Measurements from ENCODE around the gene HMGXB4. TPM values are rescaled to one million over a fixed set of nuclear protein-coding genes. Genes with fewer than 3 reads are reported as not detected.

Gene HMGXB4
- total and polyA plus RNA-seq, 7 experiments from 2014 or later = 12.2 to 39.1 (median 24.1) TPM

- no peaks in the 10 kb centered on the region for H3K9me3 ChIP-seq (ENCODE audit: control insufficient read depth in 2 of 3, low read length in 3 of 3)
- Mint-ChIP-seq H3K4me1 (peaks cover 7 to 17% (median 12%) of the 10 kb centered on the region in 7 donors), H3K36me3 (peaks cover 3 to 38% (median 4%) of the 10 kb centered on the region in 5 donors), H3K9me3 (no peaks in the 10 kb centered on the region), H3K27ac (no peak overlapping the region), H3K4me3 (no peak overlapping the region), H3K27me3 (no peaks in the 10 kb centered on the region)
- no peaks in the 10 kb centered on the region for H3K27me3 ChIP-seq (ENCODE audit: control insufficient read depth in 2 of 2, insufficient read depth in 2 of 2, low read length in 2 of 2)
- no peak for ATAC-seq
- no peaks in the 10 kb centered on the region for H3K4me1 ChIP-seq (ENCODE audit: control insufficient read depth in 2 of 2, insufficient read depth in 2 of 2, low read length in 2 of 2)
- peaks cover 0 to 81% (median 17%) of the 10 kb centered on the region in 3 experiments for H3K36me3 ChIP-seq (ENCODE audit: control insufficient read depth in 2 of 3, insufficient read depth in 3 of 3, low read length in 3 of 3)
- intact Hi-C loops (cut with micrococcal nuclease) = no loop called here
- no peak overlapping the region for H3K27ac ChIP-seq (ENCODE audit: low read depth, low read length)
- ChIA-PET CTCF (no interaction called here), POLR2A (interaction anchor here (0.6 to 0.7 kb wide), 2 partner anchors 18 to 79 kb away, joined by 3 to 5 read pairs; no protein-coding TSS in a partner anchor)
- no peak for DNase-seq
- no peak overlapping the region for H3K4me3 ChIP-seq (ENCODE audit: low read length)
Measured at GRCh38 chr22:35319244-35319985, 62.1 kb downstream of the HMGXB4 start.

GRCh38 chr22:35322126-35322525 lies 64.8 kb downstream of the HMGXB4 start:
- H3K27me3 Mint-ChIP-seq = no peaks in the 10 kb centered on the region

GRCh38 chr22:35322893-35323292 lies 65.6 kb downstream of the HMGXB4 start:
- POLR2A ChIA-PET = no interaction called here
- H3K9me3 ChIP-seq (ENCODE audit: control insufficient read depth in 2 of 3, low read length in 3 of 3) = no peaks in the 10 kb centered on the region
- no peaks in the 10 kb centered on the region for H3K27me3 Mint-ChIP-seq
- CTCF ChIA-PET = interaction anchor here (1.0 kb wide), 1 partner anchor 14 kb away, joined by 3 read pairs; no protein-coding TSS in a partner anchor
- ATAC-seq (no peak), DNase-seq (no peak)
- no peak overlapping the region for H3K4me3 ChIP-seq (ENCODE audit: low read length)
- H3K4me1 Mint-ChIP-seq = peaks cover 0 to 7% (median 0%) of the 10 kb centered on the region in 7 donors
- no peaks in the 10 kb centered on the region for H3K9me3 Mint-ChIP-seq
- H3K36me3 Mint-ChIP-seq = peaks cover 8 to 65% (median 14%) of the 10 kb centered on the region in 5 donors
- no peaks in the 10 kb centered on the region for H3K4me1 ChIP-seq (ENCODE audit: control insufficient read depth in 2 of 2, insufficient read depth in 2 of 2, low read length in 2 of 2)
- H3K27me3 ChIP-seq (ENCODE audit: control insufficient read depth in 2 of 2, insufficient read depth in 2 of 2, low read length in 2 of 2) = no peaks in the 10 kb centered on the region
- no peak overlapping the region for H3K27ac Mint-ChIP-seq
- H3K36me3 ChIP-seq (ENCODE audit: control insufficient read depth in 2 of 3, insufficient read depth in 3 of 3, low read length in 3 of 3) = peaks cover 13 to 95% (median 21%) of the 10 kb centered on the region in 3 experiments
- H3K4me3 Mint-ChIP-seq = no peak overlapping the region
- intact Hi-C loops (cut with micrococcal nuclease) = no loop called here
- no peak overlapping the region for H3K27ac ChIP-seq (ENCODE audit: low read depth, low read length)

More at GRCh38 chr22:35322126-35322525, 64.8 kb downstream of the HMGXB4 start:
- Histone ChIP-seq H3K27me3 (ENCODE audit: control insufficient read depth in 2 of 2, insufficient read depth in 2 of 2, low read length in 2 of 2) (no peaks in the 10 kb centered on the region), H3K36me3 (ENCODE audit: control insufficient read depth in 2 of 3, insufficient read depth in 3 of 3, low read length in 3 of 3) (peaks cover 13 to 95% (median 20%) of the 10 kb centered on the region in 3 experiments), H3K9me3 (ENCODE audit: control insufficient read depth in 2 of 3, low read length in 3 of 3) (no peaks in the 10 kb centered on the region), H3K4me3 (ENCODE audit: low read length) (no peak overlapping the region), H3K4me1 (ENCODE audit: control insufficient read depth in 2 of 2, insufficient read depth in 2 of 2, low read length in 2 of 2) (no peaks in the 10 kb centered on the region), H3K27ac (ENCODE audit: low read depth, low read length) (no peak overlapping the region)
- no peak for ATAC-seq
- Mint-ChIP-seq H3K4me3 (no peak overlapping the region), H3K9me3 (no peaks in the 10 kb centered on the region), H3K27ac (no peak overlapping the region), H3K4me1 (peaks cover 0 to 7% (median 0%) of the 10 kb centered on the region in 7 donors), H3K36me3 (peaks cover 8 to 64% (median 14%) of the 10 kb centered on the region in 5 donors)
- ChIA-PET POLR2A (no interaction called here), CTCF (no interaction called here)
- intact Hi-C loops (cut with micrococcal nuclease) = no loop called here
- DNase-seq = no peak

GRCh38 chr22:35323305-35323704 lies 66.0 kb downstream of the HMGXB4 start:
- DNase-seq = no peak
- Mint-ChIP-seq H3K27ac (no peak overlapping the region), H3K36me3 (peaks cover 8 to 66% (median 14%) of the 10 kb centered on the region in 5 donors), H3K4me1 (peaks cover 0 to 7% (median 3%) of the 10 kb centered on the region in 7 donors), H3K27me3 (no peaks in the 10 kb centered on the region), H3K4me3 (no peak overlapping the region), H3K9me3 (no peaks in the 10 kb centered on the region)
- Histone ChIP-seq H3K27me3 (ENCODE audit: control insufficient read depth in 2 of 2, insufficient read depth in 2 of 2, low read length in 2 of 2) (no peaks in the 10 kb centered on the region), H3K4me3 (ENCODE audit: low read length) (no peak overlapping the region), H3K27ac (ENCODE audit: low read depth, low read length) (no peak overlapping the region), H3K9me3 (ENCODE audit: control insufficient read depth in 2 of 3, low read length in 3 of 3) (no peaks in the 10 kb centered on the region), H3K36me3 (ENCODE audit: control insufficient read depth in 2 of 3, insufficient read depth in 3 of 3, low read length in 3 of 3) (peaks cover 13 to 95% (median 24%) of the 10 kb centered on the region in 3 experiments), H3K4me1 (ENCODE audit: control insufficient read depth in 2 of 2, insufficient read depth in 2 of 2, low read length in 2 of 2) (peaks cover 0 to 2% of the 10 kb centered on the region in 2 donors)
- POLR2A ChIA-PET = no interaction called here
- CTCF ChIA-PET = interaction anchor here (1.0 kb wide), 1 partner anchor 13 kb away, joined by 3 read pairs; no protein-coding TSS in a partner anchor
- intact Hi-C loops (cut with micrococcal nuclease) = no loop called here
- no peak for ATAC-seq

- H3K36me3 ChIP-seq (ENCODE audit: control insufficient read depth in 2 of 3, insufficient read depth in 3 of 3, low read length in 3 of 3) = peaks cover 13 to 91% (median 20%) of the 10 kb centered on the region in 3 experiments
- H3K27me3 ChIP-seq (ENCODE audit: control insufficient read depth in 2 of 2, insufficient read depth in 2 of 2, low read length in 2 of 2) = no peaks in the 10 kb centered on the region
- ATAC-seq = no peak
- no peaks in the 10 kb centered on the region for H3K27me3 Mint-ChIP-seq
- H3K4me1 Mint-ChIP-seq = peaks cover 0 to 8% (median 5%) of the 10 kb centered on the region in 7 donors
- intact Hi-C loops (cut with micrococcal nuclease) = no loop called here
- H3K9me3 ChIP-seq (ENCODE audit: control insufficient read depth in 2 of 3, low read length in 3 of 3) = no peaks in the 10 kb centered on the region
- no peak overlapping the region for H3K4me3 ChIP-seq (ENCODE audit: low read length)
- ChIA-PET POLR2A (interaction anchor here (0.6 to 1.6 kb wide), 2 partner anchors 12 to 340 kb away, joined by 3 to 5 read pairs; no protein-coding TSS in a partner anchor), CTCF (interaction anchor here (0.9 kb wide), 1 partner anchor 13 kb away, joined by 4 read pairs; no protein-coding TSS in a partner anchor)
- H3K9me3 Mint-ChIP-seq = no peaks in the 10 kb centered on the region
- H3K27ac ChIP-seq (ENCODE audit: low read depth, low read length) = no peak overlapping the region
- no peak for DNase-seq
- H3K36me3 Mint-ChIP-seq = peaks cover 8 to 64% (median 14%) of the 10 kb centered on the region in 5 donors
- no peak overlapping the region for H3K4me3 Mint-ChIP-seq
- H3K27ac Mint-ChIP-seq = no peak overlapping the region
- peaks cover 2 to 7% of the 10 kb centered on the region in 2 donors for H3K4me1 ChIP-seq (ENCODE audit: control insufficient read depth in 2 of 2, insufficient read depth in 2 of 2, low read length in 2 of 2)
Measured at GRCh38 chr22:35324067-35324466, 66.8 kb downstream of the HMGXB4 start.

GRCh38 chr22:35324762-35325161 lies 67.5 kb downstream of the HMGXB4 start:
- H3K27me3 ChIP-seq (ENCODE audit: control insufficient read depth in 2 of 2, insufficient read depth in 2 of 2, low read length in 2 of 2) = no peaks in the 10 kb centered on the region
- Mint-ChIP-seq H3K36me3 (peaks cover 8 to 64% (median 16%) of the 10 kb centered on the region in 5 donors), H3K9me3 (no peaks in the 10 kb centered on the region), H3K4me1 (peaks cover 0 to 13% (median 10%) of the 10 kb centered on the region in 7 donors), H3K4me3 (no peak overlapping the region), H3K27me3 (no peaks in the 10 kb centered on the region), H3K27ac (peak overlapping the region in 1 of 9 donors; percentile 36)
- no peak overlapping the region for H3K27ac ChIP-seq (ENCODE audit: low read depth, low read length)
- no peak overlapping the region for H3K4me3 ChIP-seq (ENCODE audit: low read length)
- H3K9me3 ChIP-seq (ENCODE audit: control insufficient read depth in 2 of 3, low read length in 3 of 3) = no peaks in the 10 kb centered on the region
- peaks cover 9 to 13% of the 10 kb centered on the region in 2 donors for H3K4me1 ChIP-seq (ENCODE audit: control insufficient read depth in 2 of 2, insufficient read depth in 2 of 2, low read length in 2 of 2)
- CTCF ChIA-PET = interaction anchor here (1.6 kb wide), 1 partner anchor 26 kb away, joined by 4 read pairs; no protein-coding TSS in a partner anchor
- DNase-seq (no peak), ATAC-seq (no peak)
- peaks cover 13 to 84% (median 20%) of the 10 kb centered on the region in 3 experiments for H3K36me3 ChIP-seq (ENCODE audit: control insufficient read depth in 2 of 3, insufficient read depth in 3 of 3, low read length in 3 of 3)
- POLR2A ChIA-PET = interaction anchor here (0.7 to 1.6 kb wide), 2 partner anchors 11 to 1091 kb away, joined by 3 read pairs; no protein-coding TSS in a partner anchor
- intact Hi-C loops (cut with micrococcal nuclease) = no loop called here

All from naive thymus-derived CD4-positive, alpha-beta T cell (primary cell).